Body of pancreas (tissue), 4 donors: Measurements from ENCODE around the gene TOX2.

ENCODE experiments used
- POLR2A ChIP-seq, 3 donors: fragments of 450-650 bp; IDR thresholded peaks; one replicate each; pipeline ENCODE4 v1.6.1; 2016; ENCODE audit warnings: antibody characterized with exemption in 3 of 3, mild to moderate bottlenecking in 2 of 3
- TF ChIP-seq, protein P1 (sequence below), 7 experiments: fragments of 450-650 bp in 4 of 7; fragments of 200-600 bp in 3 of 7; sonication (generic) in 3 of 7; IDR thresholded peaks; one replicate each; pipeline ENCODE4 v1.5.1; 2016 to 2019; ENCODE audit warnings: antibody characterized with exemption in 7 of 7

DNA sequence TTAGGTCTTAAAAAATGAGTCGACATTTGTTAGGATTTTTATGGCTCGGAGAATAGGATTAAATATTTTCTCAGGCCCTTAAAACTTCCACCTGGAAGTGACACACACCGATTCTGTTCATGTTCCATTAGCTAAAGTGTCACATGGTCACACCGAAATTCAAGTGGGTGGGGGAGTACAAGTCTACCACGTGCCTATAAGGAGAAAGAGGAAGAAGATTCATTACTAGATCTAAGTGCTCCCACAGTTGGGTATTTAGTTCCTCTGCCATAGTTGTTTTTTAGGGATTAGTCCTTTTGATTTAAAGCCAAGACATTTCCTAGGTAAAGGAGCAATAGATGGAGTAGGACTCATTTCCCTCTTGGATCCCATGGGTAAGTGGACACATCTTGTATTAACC, 4.9 kb upstream of the TOX2 start:
- TF ChIP-seq, protein P1, sequence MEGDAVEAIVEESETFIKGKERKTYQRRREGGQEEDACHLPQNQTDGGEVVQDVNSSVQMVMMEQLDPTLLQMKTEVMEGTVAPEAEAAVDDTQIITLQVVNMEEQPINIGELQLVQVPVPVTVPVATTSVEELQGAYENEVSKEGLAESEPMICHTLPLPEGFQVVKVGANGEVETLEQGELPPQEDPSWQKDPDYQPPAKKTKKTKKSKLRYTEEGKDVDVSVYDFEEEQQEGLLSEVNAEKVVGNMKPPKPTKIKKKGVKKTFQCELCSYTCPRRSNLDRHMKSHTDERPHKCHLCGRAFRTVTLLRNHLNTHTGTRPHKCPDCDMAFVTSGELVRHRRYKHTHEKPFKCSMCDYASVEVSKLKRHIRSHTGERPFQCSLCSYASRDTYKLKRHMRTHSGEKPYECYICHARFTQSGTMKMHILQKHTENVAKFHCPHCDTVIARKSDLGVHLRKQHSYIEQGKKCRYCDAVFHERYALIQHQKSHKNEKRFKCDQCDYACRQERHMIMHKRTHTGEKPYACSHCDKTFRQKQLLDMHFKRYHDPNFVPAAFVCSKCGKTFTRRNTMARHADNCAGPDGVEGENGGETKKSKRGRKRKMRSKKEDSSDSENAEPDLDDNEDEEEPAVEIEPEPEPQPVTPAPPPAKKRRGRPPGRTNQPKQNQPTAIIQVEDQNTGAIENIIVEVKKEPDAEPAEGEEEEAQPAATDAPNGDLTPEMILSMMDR (IDR thresholded peaks at IDR 0.05), result no peak
- no peak for TF ChIP-seq POLR2A (IDR thresholded peaks at IDR 0.05)
